PC-3 (cell line): ENCODE results near the gene ABL2. TPM values are rescaled to one million over a fixed set of nuclear protein-coding genes. Genes with fewer than 3 reads are reported as not detected.

ENCODE experiments used
- ATAC-seq: fragments of 200-7000 bp; cut with Tn5 transposase; 2 replicates; pipeline ENCODE4 v1.9.1; 2020; ENCODE audit warnings: mild to moderate bottlenecking, moderate library complexity
- BruUV-seq: library from RNA; stranded (reverse); fragments of 400-500 nt; replicated peaks from 2 replicates; lab custom pipeline; 2021; lab: Mats Ljungman, UMichigan
- CTCF ChIA-PET: fragments of 300-600 bp; sonication (Branson Sonifier 250); formaldehyde crosslinking; loops from one replicate; lab custom pipeline; 2022; ENCODE audit warnings: antibody characterized with exemption; lab: Charles Lee
- POLR2A ChIA-PET: fragments of 300-600 bp; sonication (Branson Sonifier 250); formaldehyde crosslinking; loops from one replicate; lab custom pipeline; 2022; ENCODE audit warnings: antibody characterized with exemption; ENCODE audit not compliant: unreplicated experiment; lab: Charles Lee
- DNase-seq: peaks from one replicate; pipeline ENCODE4 v3.0.0-alpha.2; 2015
- H2AFZ ChIP-seq: fragments of 300-600 bp; sonication (generic); 2 replicates; pipeline ENCODE4 v1.6.0; 2016; ENCODE audit warnings: antibody characterized with exemption, low read length
- H3F3A ChIP-seq: fragments of 300-600 bp; sonication (generic); one replicate; pipeline ENCODE4 v1.6.0; 2017; ENCODE audit warnings: antibody characterized with exemption, low read length, control low read depth, mild to moderate bottlenecking; ENCODE audit not compliant: unreplicated experiment
- H3K27ac ChIP-seq: fragments of 300-600 bp; sonication (generic); 2 replicates; pipeline ENCODE4 v1.5.1; 2016; ENCODE audit warnings: mild to moderate bottlenecking, low read length
- H3K27me3 ChIP-seq: fragments of 300-600 bp; sonication (generic); 2 replicates; pipeline ENCODE4 v1.6.1; 2016; ENCODE audit warnings: low read length, mixed read lengths
- H3K36me3 ChIP-seq: fragments of 300-600 bp; sonication (generic); 2 replicates; pipeline ENCODE4 v1.6.1; 2016; ENCODE audit warnings: low read depth, mixed run types, low read length, mixed read lengths
- H3K4me1 ChIP-seq: fragments of 300-600 bp; sonication (generic); 2 replicates; pipeline ENCODE4 v1.5.1; 2016; ENCODE audit warnings: low read length; ENCODE audit not compliant: insufficient read depth
- H3K4me2 ChIP-seq: fragments of 300-600 bp; sonication (generic); 2 replicates; pipeline ENCODE4 v1.6.0; 2016; ENCODE audit warnings: low read length
- H3K4me3 ChIP-seq: fragments of 300-600 bp; sonication (generic); 2 replicates; pipeline ENCODE4 v1.5.1; 2016; ENCODE audit warnings: mild to moderate bottlenecking, low read length, mixed read lengths
- H3K79me2 ChIP-seq: fragments of 300-600 bp; sonication (generic); 2 replicates; pipeline ENCODE4 v1.6.1; 2017; ENCODE audit warnings: low read length, mixed read lengths
- H3K9ac ChIP-seq: fragments of 300-600 bp; sonication (generic); 2 replicates; pipeline ENCODE4 v1.6.0; 2016; ENCODE audit warnings: mild to moderate bottlenecking, low read length
- H3K9me2 ChIP-seq: fragments of 300-600 bp; sonication (generic); replicated peaks from 2 replicates; pipeline ENCODE4 v1.6.1; 2016; ENCODE audit warnings: mixed run types, low read length, mixed read lengths
- H3K9me3 ChIP-seq: fragments of 300-600 bp; sonication (generic); 2 replicates; pipeline ENCODE4 v1.6.1; 2016; ENCODE audit warnings: low read length, mixed read lengths
- H4K20me1 ChIP-seq: fragments of 300-600 bp; sonication (generic); 2 replicates; pipeline ENCODE4 v1.6.1; 2016; ENCODE audit warnings: low read length, mixed read lengths
- EZH2 ChIP-seq: fragments of 300-600 bp; sonication (generic); IDR thresholded peaks from one replicate; pipeline ENCODE4 v1.6.1; 2017; ENCODE audit warnings: antibody characterized with exemption, mild to moderate bottlenecking, low read length; ENCODE audit not compliant: unreplicated experiment
- EZH2phosphoT487 ChIP-seq: fragments of 300-600 bp; sonication (generic); IDR thresholded peaks from 2 replicates; pipeline ENCODE4 v1.6.1; 2018; ENCODE audit warnings: mild to moderate bottlenecking, antibody characterized with exemption, low read length, borderline replicate concordance
- intact Hi-C: fragments of 100-400 bp; cut with micrococcal nuclease; formaldehyde crosslinking; loops from 2 replicates; pipeline ENCODE4 v1.9.0; 2023
- total RNA-seq: library from RNA; depleted of rRNA; stranded (reverse); fragments of >200 nt; gene quantifications from 2 replicates; pipeline ENCODE4 v1.2.3, GENCODE V29; 2014
- TF ChIP-seq, protein P1 (sequence below): fragments of 300-600 bp; sonication (generic); conservative IDR thresholded peaks from 2 replicates; pipeline ENCODE4 v1.5.1; 2017; ENCODE audit warnings: antibody characterized with exemption, low read depth, mild to moderate bottlenecking, low read length

ABL2 gene
- total RNA-seq, 1 experiment from 2014 or later = 15.9 TPM

DNA sequence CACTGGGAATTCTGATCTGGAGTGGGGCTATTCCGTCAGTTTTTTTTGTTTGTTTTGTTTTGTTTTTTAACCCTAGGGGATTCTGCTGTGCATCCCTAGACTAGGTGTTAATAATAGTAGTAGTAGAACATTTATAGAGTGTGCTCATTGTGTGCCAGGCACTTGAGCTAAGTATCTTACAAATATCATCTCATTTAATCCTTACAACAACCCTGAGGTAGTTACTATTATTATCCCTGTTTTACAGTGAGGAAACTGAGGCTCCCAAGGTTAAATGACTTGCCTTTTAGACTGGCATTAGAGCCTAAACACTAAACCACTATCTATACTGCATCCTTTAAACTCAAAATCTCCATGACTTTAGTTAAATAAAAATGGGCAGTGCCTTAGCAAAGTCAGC is 125.5 kb downstream of the ABL2 start:
- no TSS peak for BruUV-seq
- Histone ChIP-seq H2AFZ (no peak overlapping the region), H3K36me3 (peaks cover 6% of the 10 kb centered on the region; the same call in 1 of the 2 replicates), H3K79me2 (no peaks in the 10 kb centered on the region), H3K27ac (no peak overlapping the region), H3K9ac (no peak overlapping the region), H3F3A (no peaks in the 10 kb centered on the region), H4K20me1 (0 out of 2 replicates have a peak, but pooled peaks cover 4% of the 10 kb centered on the region), H3K27me3 (no peaks in the 10 kb centered on the region), H3K9me3 (no peaks in the 10 kb centered on the region), H3K4me2 (no peak overlapping the region), H3K4me3 (no peak overlapping the region), H3K4me1 (no peaks in the 10 kb centered on the region), H3K9me2 (no peaks in the 10 kb centered on the region)
- no peak for TF ChIP-seq EZH2phosphoT487
- TF ChIP-seq, protein P1, sequence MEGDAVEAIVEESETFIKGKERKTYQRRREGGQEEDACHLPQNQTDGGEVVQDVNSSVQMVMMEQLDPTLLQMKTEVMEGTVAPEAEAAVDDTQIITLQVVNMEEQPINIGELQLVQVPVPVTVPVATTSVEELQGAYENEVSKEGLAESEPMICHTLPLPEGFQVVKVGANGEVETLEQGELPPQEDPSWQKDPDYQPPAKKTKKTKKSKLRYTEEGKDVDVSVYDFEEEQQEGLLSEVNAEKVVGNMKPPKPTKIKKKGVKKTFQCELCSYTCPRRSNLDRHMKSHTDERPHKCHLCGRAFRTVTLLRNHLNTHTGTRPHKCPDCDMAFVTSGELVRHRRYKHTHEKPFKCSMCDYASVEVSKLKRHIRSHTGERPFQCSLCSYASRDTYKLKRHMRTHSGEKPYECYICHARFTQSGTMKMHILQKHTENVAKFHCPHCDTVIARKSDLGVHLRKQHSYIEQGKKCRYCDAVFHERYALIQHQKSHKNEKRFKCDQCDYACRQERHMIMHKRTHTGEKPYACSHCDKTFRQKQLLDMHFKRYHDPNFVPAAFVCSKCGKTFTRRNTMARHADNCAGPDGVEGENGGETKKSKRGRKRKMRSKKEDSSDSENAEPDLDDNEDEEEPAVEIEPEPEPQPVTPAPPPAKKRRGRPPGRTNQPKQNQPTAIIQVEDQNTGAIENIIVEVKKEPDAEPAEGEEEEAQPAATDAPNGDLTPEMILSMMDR = no peak
- TF ChIP-seq EZH2 = no peak
- DNase-seq = no peak
- ATAC-seq = no peak
- intact Hi-C loops = no loop called here
- CTCF ChIA-PET = no interaction called here
- POLR2A ChIA-PET = no interaction called here

DNA sequence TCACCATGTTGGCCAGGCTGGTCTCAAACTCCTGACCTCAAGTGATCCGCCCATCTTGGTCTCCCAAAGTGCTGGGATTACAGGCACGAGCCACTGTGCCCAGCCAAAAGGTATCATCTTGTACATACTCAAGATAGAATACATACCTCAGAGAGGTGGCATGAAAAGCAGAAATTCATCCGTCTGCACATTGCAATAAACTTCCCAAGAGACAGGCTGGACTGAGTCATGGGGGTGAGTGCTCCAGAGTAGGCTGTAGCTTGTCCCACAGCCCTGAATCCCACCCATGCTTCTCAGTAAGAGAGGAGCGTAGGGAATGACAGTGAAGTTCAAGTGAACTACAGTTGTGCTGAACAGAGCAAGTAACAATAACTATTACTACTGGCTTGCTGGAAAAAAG is 127.9 kb downstream of the ABL2 start:
- Histone ChIP-seq H3K9ac (no peak overlapping the region), H3K36me3 (peaks cover 13% of the 10 kb centered on the region; the same call in 1 of the 2 replicates), H3K79me2 (no peaks in the 10 kb centered on the region), H3K27ac (no peak overlapping the region), H3K4me1 (no peaks in the 10 kb centered on the region), H4K20me1 (0 out of 2 replicates have a peak, but pooled peaks cover 4% of the 10 kb centered on the region), H3K9me3 (no peaks in the 10 kb centered on the region), H3K9me2 (no peaks in the 10 kb centered on the region), H2AFZ (no peak overlapping the region), H3K4me2 (no peak overlapping the region), H3K4me3 (no peak overlapping the region), H3F3A (no peaks in the 10 kb centered on the region), H3K27me3 (no peaks in the 10 kb centered on the region)
- CTCF ChIA-PET = no interaction called here
- DNase-seq (no peak), ATAC-seq (no peak)
- TF ChIP-seq EZH2 (no peak), EZH2phosphoT487 (no peak)
- TF ChIP-seq, protein P1 = no peak
- intact Hi-C loops = no loop called here
- BruUV-seq = no TSS peak
- POLR2A ChIA-PET = no interaction called here

DNA sequence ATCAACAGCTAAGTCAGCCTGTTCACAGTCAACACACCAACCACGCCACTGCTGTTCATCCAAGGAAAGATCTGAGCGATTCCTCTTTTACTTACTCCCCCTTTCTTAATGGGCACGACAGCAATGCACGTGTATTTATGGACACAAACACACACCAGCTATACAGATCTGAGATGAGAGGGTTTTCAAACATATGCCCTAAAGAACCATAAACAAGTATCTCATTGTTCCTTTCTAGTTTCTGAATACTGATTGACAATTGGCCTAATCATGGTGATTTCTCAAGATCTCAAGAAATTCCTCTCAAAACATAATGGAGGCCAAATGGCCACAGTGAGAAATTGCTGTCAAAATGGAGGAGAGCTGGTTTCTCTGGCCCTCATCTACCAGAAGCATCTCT is 129.6 kb downstream of the ABL2 start:
- H3K9me2 ChIP-seq = no peaks in the 10 kb centered on the region
- ChIA-PET CTCF (no interaction called here), POLR2A (no interaction called here)
- no peak overlapping the region for H3K9ac ChIP-seq
- peaks cover 18% of the 10 kb centered on the region; the same call in 1 of the 2 replicates for H3K36me3 ChIP-seq
- no peaks in the 10 kb centered on the region for H3F3A ChIP-seq
- H3K27ac ChIP-seq = no peak overlapping the region
- intact Hi-C loops = no loop called here
- BruUV-seq = no TSS peak
- 0 out of 2 replicates have a peak, but pooled peaks cover 1% of the 10 kb centered on the region for H4K20me1 ChIP-seq
- TF ChIP-seq EZH2phosphoT487 (no peak), EZH2 (no peak)
- TF ChIP-seq, protein P1 = no peak
- no peak overlapping the region for H3K4me3 ChIP-seq
- H3K79me2 ChIP-seq = no peaks in the 10 kb centered on the region
- no peak overlapping the region for H2AFZ ChIP-seq
- no peaks in the 10 kb centered on the region for H3K27me3 ChIP-seq
- DNase-seq = no peak
- ATAC-seq = no peak
- no peak overlapping the region for H3K4me2 ChIP-seq
- no peaks in the 10 kb centered on the region for H3K9me3 ChIP-seq
- no peaks in the 10 kb centered on the region for H3K4me1 ChIP-seq
